Breast epithelium (tissue), 3 donors: ENCODE measurements around the gene SLC1A6.

ENCODE experiments used
- POLR2AphosphoS5 ChIP-seq, 3 donors: sonication (generic); formaldehyde crosslinking; IDR thresholded peaks; one replicate each; pipeline ENCODE4 v1.6.1; 2017; ENCODE audit warnings: antibody characterized with exemption in 3 of 3
- TF ChIP-seq, protein P1 (sequence below), 3 donors: fragments of 450-650 bp; IDR thresholded peaks; one replicate each; pipeline ENCODE4 v1.5.1; 2016 to 2017; ENCODE audit warnings: antibody characterized with exemption in 3 of 3, mild to moderate bottlenecking in 3 of 3, moderate library complexity in 3 of 3

DNA sequence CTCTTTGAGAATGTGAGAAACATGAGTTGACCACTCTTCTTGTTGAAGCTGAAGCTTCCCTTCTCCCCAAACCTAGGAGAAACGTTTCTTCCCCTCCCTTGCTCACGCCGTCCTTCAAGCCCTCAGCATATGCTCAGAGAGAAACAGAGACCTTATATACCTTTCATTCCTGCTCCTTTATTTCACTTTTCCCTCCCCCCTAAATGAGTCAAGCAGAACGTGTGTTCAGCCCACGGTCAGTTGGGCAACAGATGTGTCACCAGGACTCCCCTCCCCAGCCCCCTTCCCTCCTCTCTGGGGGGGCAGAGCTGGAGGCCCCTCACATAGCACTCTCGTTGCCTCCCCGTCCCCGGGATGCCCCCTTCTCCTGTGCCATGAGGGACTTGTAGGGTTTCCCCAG, 29.8 kb downstream of the SLC1A6 start:
- TF ChIP-seq, protein P1, sequence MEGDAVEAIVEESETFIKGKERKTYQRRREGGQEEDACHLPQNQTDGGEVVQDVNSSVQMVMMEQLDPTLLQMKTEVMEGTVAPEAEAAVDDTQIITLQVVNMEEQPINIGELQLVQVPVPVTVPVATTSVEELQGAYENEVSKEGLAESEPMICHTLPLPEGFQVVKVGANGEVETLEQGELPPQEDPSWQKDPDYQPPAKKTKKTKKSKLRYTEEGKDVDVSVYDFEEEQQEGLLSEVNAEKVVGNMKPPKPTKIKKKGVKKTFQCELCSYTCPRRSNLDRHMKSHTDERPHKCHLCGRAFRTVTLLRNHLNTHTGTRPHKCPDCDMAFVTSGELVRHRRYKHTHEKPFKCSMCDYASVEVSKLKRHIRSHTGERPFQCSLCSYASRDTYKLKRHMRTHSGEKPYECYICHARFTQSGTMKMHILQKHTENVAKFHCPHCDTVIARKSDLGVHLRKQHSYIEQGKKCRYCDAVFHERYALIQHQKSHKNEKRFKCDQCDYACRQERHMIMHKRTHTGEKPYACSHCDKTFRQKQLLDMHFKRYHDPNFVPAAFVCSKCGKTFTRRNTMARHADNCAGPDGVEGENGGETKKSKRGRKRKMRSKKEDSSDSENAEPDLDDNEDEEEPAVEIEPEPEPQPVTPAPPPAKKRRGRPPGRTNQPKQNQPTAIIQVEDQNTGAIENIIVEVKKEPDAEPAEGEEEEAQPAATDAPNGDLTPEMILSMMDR (IDR thresholded peaks at IDR 0.05): no peak
- no peak for TF ChIP-seq POLR2AphosphoS5 (IDR thresholded peaks at IDR 0.05)
